Left ventricle myocardium inferior (tissue), 1 donor: ENCODE measurements around the gene PMAIP1. TPM values are rescaled to one million over a fixed set of nuclear protein-coding genes. Genes with fewer than 3 reads are reported as not detected.
"Not testable (repeated sequence)": the region's sequence is repeated elsewhere in the genome, so short reads cannot be mapped to it uniquely, and the experiment has no call there.

Source experiments
- DNase-seq: peaks from one replicate; pipeline ENCODE4 v3.0.0-alpha.2; 2020
- H3K27ac ChIP-seq: fragments of 200-600 bp; replicated peaks from 2 replicates; pipeline ENCODE4 v1.8.0; 2021
- H3K27me3 ChIP-seq: fragments of 200-600 bp; 2 replicates; pipeline ENCODE4 v1.8.0; 2021; ENCODE audit warnings: low read depth
- H3K36me3 ChIP-seq: fragments of 200-600 bp; 2 replicates; pipeline ENCODE4 v1.8.0; 2021
- H3K4me1 ChIP-seq: fragments of 200-600 bp; 2 replicates; pipeline ENCODE4 v1.8.0; 2021
- H3K4me3 ChIP-seq: fragments of 200-600 bp; 2 replicates; pipeline ENCODE4 v1.8.0; 2021; ENCODE audit warnings: mild to moderate bottlenecking, moderate library complexity
- H3K9me3 ChIP-seq: fragments of 200-600 bp; replicated peaks from 2 replicates; pipeline ENCODE4 v1.8.0; 2021
- intact Hi-C: fragments of 100-400 bp; cut with micrococcal nuclease; formaldehyde crosslinking; loops from one replicate; pipeline ENCODE4 v1.11.0; 2022
- total RNA-seq: library from RNA; stranded (reverse); fragmentation: NEBNext Ultra II Directional; extraction: Animal tissue kit (Norgen Biotek cat#: 25700); gene quantifications from one replicate; pipeline ENCODE4 v1.2.1, GENCODE V29; 2021
- TF ChIP-seq, protein P1 (sequence below): fragments of 200-600 bp; IDR thresholded peaks from 2 replicates; pipeline ENCODE4 v1.8.0; 2021; ENCODE audit warnings: antibody characterized with exemption, mild to moderate bottlenecking, borderline replicate concordance
- donor health status: DM: no; HTN: yes; CAD: no; lungs with severe emphysema.

PMAIP1 gene
- total RNA-seq, 1 donor from 2014 or later = 0.58 TPM

DNA sequence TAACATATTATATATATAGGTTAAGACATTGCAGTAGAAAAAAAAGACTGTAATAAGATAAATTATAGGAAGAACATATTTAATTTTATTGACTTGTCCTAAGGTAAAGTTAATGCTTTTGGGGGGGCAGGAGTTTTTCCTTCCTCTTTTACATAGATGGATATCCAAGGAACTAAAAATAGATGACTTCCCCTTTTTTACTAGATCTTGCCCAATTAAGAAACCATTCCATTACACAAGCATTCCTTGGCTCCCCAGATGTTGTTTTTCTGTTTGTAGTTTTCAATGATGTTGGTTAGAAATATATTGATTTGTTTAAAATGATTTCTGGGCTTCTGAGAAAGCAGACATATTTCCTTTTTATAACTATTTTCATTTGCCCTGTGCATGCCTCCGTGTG, 22.4 kb upstream of the PMAIP1 start:
- TF ChIP-seq, protein P1, sequence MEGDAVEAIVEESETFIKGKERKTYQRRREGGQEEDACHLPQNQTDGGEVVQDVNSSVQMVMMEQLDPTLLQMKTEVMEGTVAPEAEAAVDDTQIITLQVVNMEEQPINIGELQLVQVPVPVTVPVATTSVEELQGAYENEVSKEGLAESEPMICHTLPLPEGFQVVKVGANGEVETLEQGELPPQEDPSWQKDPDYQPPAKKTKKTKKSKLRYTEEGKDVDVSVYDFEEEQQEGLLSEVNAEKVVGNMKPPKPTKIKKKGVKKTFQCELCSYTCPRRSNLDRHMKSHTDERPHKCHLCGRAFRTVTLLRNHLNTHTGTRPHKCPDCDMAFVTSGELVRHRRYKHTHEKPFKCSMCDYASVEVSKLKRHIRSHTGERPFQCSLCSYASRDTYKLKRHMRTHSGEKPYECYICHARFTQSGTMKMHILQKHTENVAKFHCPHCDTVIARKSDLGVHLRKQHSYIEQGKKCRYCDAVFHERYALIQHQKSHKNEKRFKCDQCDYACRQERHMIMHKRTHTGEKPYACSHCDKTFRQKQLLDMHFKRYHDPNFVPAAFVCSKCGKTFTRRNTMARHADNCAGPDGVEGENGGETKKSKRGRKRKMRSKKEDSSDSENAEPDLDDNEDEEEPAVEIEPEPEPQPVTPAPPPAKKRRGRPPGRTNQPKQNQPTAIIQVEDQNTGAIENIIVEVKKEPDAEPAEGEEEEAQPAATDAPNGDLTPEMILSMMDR = no peak
- H3K4me1 ChIP-seq = peaks cover 10% of the 10 kb centered on the region
- intact Hi-C loops = no loop called here

DNA sequence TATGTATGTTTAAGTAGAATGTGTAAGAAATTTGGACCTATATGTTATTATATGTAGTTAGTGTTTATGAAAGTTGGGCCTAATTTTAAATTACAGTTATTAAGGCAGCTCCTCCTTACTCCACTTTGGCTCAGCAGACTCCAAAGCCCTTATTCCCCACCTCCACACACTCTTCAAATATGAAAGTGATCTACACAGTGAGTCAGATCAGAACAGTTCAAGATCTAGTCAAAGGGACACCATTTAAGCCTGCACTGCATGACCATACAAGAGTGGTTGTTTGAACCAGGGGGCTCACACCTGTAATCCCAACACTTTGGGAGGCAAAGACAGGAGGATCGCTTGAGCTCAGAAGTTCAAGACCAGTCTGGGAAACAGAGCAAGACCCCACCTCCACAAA, 21.2 kb upstream of the PMAIP1 start:
- H3K27me3 ChIP-seq = no peaks in the 10 kb centered on the region
- no peak overlapping the region for H3K27ac ChIP-seq
- intact Hi-C loops = no loop called here
- DNase-seq = no peak
- TF ChIP-seq, protein P1 = no peak
- H3K36me3 ChIP-seq = no peaks in the 10 kb centered on the region
- no peak overlapping the region for H3K4me3 ChIP-seq
- no peaks in the 10 kb centered on the region for H3K9me3 ChIP-seq
- H3K4me1 ChIP-seq = peaks cover 14% of the 10 kb centered on the region

More for the DNA sequence above, 22.4 kb upstream of the PMAIP1 start:
- H3K9me3 ChIP-seq = no peaks in the 10 kb centered on the region
- H3K27me3 ChIP-seq = peaks cover 9% of the 10 kb centered on the region
- H3K27ac ChIP-seq = no peak overlapping the region
- no peaks in the 10 kb centered on the region for H3K36me3 ChIP-seq
- DNase-seq = no peak
- H3K4me3 ChIP-seq = no peak overlapping the region

DNA sequence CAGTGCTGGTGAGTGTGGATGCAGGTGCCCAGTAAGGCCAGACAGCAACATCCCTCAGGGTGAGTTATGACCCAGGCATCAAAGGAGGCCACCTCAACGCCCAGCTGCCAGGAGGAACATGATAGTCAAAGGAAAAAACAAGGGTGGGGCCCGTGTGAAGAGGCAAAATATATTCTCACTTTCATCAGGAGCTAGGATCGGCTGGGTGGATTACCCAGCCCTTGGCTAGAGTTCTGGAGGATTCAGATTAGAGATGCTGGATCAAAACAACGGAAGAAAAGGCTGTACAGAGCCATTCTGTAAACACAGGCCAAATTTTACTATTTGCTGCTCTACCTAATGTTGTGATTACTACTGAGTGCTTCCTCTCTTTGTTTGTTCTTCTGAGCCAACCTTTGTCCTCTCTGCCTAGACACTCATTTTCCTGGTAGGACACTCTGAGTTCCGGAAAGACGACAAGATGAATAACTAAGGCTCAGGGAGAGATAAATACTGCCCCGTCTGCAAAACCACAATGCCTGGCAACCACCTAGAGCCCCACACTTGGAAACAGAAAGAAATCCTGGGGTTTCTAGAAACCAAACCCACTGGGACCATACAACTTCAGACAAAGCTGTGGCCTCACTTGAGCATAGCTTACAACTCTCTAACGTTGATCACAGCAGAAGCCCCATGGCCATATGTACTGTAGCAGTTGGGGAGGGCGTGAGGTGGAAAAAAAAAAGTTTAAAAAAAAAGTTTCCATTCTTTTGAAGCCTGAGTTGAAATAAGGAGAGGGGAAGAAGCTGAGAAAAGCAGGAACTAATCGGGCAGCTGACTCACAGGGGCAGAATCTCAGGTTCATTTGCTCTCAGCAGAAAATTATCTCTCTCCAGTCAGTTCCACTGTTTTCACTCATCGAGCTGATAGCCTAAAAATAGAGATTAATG, 17.8 kb upstream of the PMAIP1 start:
- TF ChIP-seq, protein P1 = no peak
- Histone ChIP-seq H3K4me1 (peaks cover 14% of the 10 kb centered on the region), H3K9me3 (no peaks in the 10 kb centered on the region), H3K4me3 (no peak overlapping the region), H3K36me3 (no peaks in the 10 kb centered on the region), H3K27me3 (no peaks in the 10 kb centered on the region), H3K27ac (peak overlapping the region; percentile 27)
- DNase-seq = no peak
- intact Hi-C loops = no loop called here

DNA sequence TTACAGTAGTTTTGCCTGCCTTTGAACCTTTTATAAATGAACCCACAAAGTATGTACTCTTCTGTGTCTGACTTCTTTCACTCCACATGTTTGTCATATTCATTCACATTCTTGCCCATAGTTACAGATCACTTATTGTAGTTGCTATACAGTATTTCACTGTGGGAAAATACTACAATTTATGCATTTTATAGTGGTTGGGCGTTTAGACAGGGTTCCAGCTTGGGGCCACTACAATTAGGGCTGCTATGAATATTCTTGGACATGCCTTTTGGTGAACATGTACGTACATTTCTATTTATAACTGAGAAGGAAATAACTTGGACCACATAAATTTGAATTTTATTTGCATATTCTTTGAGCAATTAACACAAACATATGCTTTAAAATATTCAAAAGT, 15.4 kb upstream of the PMAIP1 start:
- intact Hi-C loops = no loop called here
- Histone ChIP-seq H3K4me3 (no peak overlapping the region), H3K9me3 (no peaks in the 10 kb centered on the region), H3K27ac (no peak overlapping the region), H3K27me3 (no peaks in the 10 kb centered on the region), H3K36me3 (no peaks in the 10 kb centered on the region), H3K4me1 (peaks cover 14% of the 10 kb centered on the region)
- no peak for DNase-seq
- TF ChIP-seq, protein P1 = no peak

- Histone ChIP-seq H3K27me3 (no peaks in the 10 kb centered on the region), H3K4me3 (no peak overlapping the region), H3K4me1 (peaks cover 14% of the 10 kb centered on the region), H3K27ac (no peak overlapping the region), H3K9me3 (no peaks in the 10 kb centered on the region), H3K36me3 (no peaks in the 10 kb centered on the region)
- TF ChIP-seq, protein P1 = no peak
- intact Hi-C loops = no loop called here
- no peak for DNase-seq
These were observed 14.1 kb upstream of the PMAIP1 start for GRCh38 chr18:59885579-59886163.

DNA sequence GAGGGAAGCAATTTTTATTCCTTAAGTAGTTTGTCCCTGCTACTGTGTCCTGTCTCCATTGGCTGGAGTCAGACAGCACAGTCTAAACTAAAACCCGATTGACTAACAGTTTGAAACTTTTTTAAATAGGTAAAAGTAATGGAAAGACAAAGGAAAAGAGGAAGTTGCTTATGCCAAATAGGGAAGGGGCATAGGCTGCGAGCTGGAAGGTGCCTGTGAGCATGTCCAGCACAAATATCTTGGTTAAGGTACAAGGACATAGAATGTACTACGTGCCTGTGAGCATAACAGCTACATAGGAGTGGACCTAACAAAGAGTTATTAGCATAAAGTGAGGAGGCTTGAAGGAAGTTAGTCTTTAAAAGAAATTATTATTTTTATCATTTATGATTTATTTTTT, 13.4 kb upstream of the PMAIP1 start:
- H3K9me3 ChIP-seq, H3K27ac ChIP-seq, DNase-seq: not testable (repeated sequence)

More for the DNA sequence above, 13.4 kb upstream of the PMAIP1 start:
- peaks cover 14% of the 10 kb centered on the region for H3K4me1 ChIP-seq
- H3K4me3 ChIP-seq, intact Hi-C loops, H3K27me3 ChIP-seq, H3K36me3 ChIP-seq: not testable (repeated sequence)
